Kidney (tissue), 14 donors: ENCODE measurements around the gene AP3B2. TPM values are rescaled to one million over a fixed set of nuclear protein-coding genes. Genes with fewer than 3 reads are reported as not detected.

Experiments
- DNase-seq, 5 donors: peaks; one replicate each; pipeline ENCODE4 v3.0.0-alpha.2; 2013 to 2020
- FAIRE-seq: peaks from 2 replicates; lab custom pipeline; 2012; peaks lifted over from hg19 to GRCh38; lab: Jason Lieb, UNC
- H3K27ac ChIP-seq, 2 donors: one replicate each; pipeline ENCODE4 v1.7.0; 2013; ENCODE audit warnings: low read depth in 2 of 2, low read length in 2 of 2, inconsistent platforms in 1 of 2
- H3K27me3 ChIP-seq: one replicate; pipeline ENCODE4 v1.7.1; 2013; ENCODE audit warnings: low read length, inconsistent platforms; ENCODE audit not compliant: control insufficient read depth, insufficient read depth
- H3K36me3 ChIP-seq, 3 donors: one replicate each; pipeline versions ENCODE4 v1.7.0 to v1.7.1; 2013; ENCODE audit warnings: low read length in 3 of 3, control low read depth in 1 of 3, inconsistent platforms in 1 of 3; ENCODE audit not compliant: insufficient read depth in 3 of 3, control insufficient read depth in 2 of 3
- H3K4me1 ChIP-seq, 3 donors: one replicate each; pipeline versions ENCODE4 v1.7.0 to v1.7.1; 2013; ENCODE audit warnings: low read length in 3 of 3, inconsistent platforms in 1 of 3, low read depth in 1 of 3; ENCODE audit not compliant: control insufficient read depth in 2 of 3, insufficient read depth in 2 of 3
- H3K4me3 ChIP-seq, 3 donors: one replicate each; pipeline versions ENCODE4 v1.7.0 to v1.8.1; 2013; ENCODE audit warnings: low read length in 3 of 3, control low read depth in 1 of 3, inconsistent platforms in 1 of 3
- H3K9ac ChIP-seq, 3 donors: one replicate each; pipeline versions ENCODE4 v1.7.0 to v1.7.1; 2013; ENCODE audit warnings: low read length in 3 of 3, control low read depth in 1 of 3, inconsistent platforms in 1 of 3
- H3K9me3 ChIP-seq, 3 donors: one replicate each; pipeline versions ENCODE4 v1.7.0 to v1.7.1; 2013; ENCODE audit warnings: low read length in 3 of 3, control low read depth in 1 of 3, inconsistent platforms in 1 of 3; ENCODE audit not compliant: control insufficient read depth in 2 of 3, insufficient read depth in 1 of 3
- CTCF ChIP-seq: IDR thresholded peaks from 3 replicates; pipeline ENCODE4 v1.5.1; 2012; ENCODE audit warnings: mild to moderate bottlenecking, moderate library complexity, borderline replicate concordance; ENCODE audit not compliant: insufficient read depth; ENCODE audit errors: extremely low read depth
- intact Hi-C: fragments of 100-400 bp; cut with DNase I; formaldehyde crosslinking; loops from one replicate; pipeline ENCODE4 v1.11.1; 2022
- polyA plus RNA-seq: library from polyadenylated mRNA; stranded (reverse); fragments of 350-450 nt; fragmentation: Illumina TruSeq; extraction: RNeasy Lipid Tissue Mini Kit (QIAGEN cat#74804); gene quantifications from one replicate; pipeline ENCODE4 v1.2.3, GENCODE V29; 2014; ENCODE audit warnings: low read depth, low replicate concordance; ENCODE audit not compliant: insufficient read depth
- total RNA-seq: library from RNA; stranded (reverse); fragmentation: NEBNext Ultra II Directional; extraction: Animal tissue kit (Norgen Biotek cat#: 25700); gene quantifications from one replicate; pipeline ENCODE4 v1.2.1, GENCODE V29; 2021
- donor health status: control.
- donor health status: control.
- donor health status: control.
- donor health status: control.
- donor health status: control.
- donor health status: DM: yes; HTN: yes; CAD: no.
- donor health status: Normal renal cell carcinoma (clear cell type).

Gene AP3B2
- total and polyA plus RNA-seq, 2 donors from 2014 or later = 1.8 to 4.7 TPM

DNA sequence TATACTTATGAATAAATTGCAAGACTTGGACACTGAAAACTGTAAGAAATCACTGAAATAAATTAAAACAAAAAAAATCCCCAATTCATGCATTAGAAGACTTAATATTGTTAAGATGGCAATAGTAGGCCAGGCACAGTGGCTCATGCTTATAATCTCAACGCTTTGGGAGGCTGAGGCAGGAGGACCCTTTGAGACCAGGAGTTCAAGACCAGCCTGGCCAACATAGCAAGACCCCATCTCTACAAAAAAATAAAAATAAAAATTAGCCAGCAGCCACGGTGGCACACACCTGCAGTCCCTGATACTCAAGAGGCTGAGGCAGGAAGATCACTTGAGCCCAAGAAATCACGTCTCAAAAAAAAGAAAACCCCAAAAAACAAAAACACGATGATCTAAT, 98.3 kb downstream of the AP3B2 start:
- DNase-seq (no peak), FAIRE-seq (no peak)
- TF ChIP-seq CTCF = no peak
- no peak overlapping the region for H3K4me3 ChIP-seq
- no peaks in the 10 kb centered on the region for H3K36me3 ChIP-seq
- no peaks in the 10 kb centered on the region for H3K27me3 ChIP-seq
- H3K27ac ChIP-seq = no peak overlapping the region
- H3K4me1 ChIP-seq = no peaks in the 10 kb centered on the region
- intact Hi-C loops = no loop called here
- H3K9ac ChIP-seq = no peak overlapping the region
- H3K9me3 ChIP-seq = no peaks in the 10 kb centered on the region

Other genes starting within 250 kb of the AP3B2 start
- gene RPS17, start 169.4 kb downstream of the AP3B2 start, total RNA-seq = 1,125 TPM
- gene RPS17, start 169.4 kb downstream of the AP3B2 start, polyA plus RNA-seq = 2,465 TPM
- gene CPEB1, start 62.5 kb downstream of the AP3B2 start, total RNA-seq = 1.4 TPM
- 1.6 TPM for gene CPEB1, start 62.5 kb downstream of the AP3B2 start, polyA plus RNA-seq
- not detected for gene FSD2, start 96.2 kb upstream of the AP3B2 start, total RNA-seq
- gene FSD2, start 96.2 kb upstream of the AP3B2 start, polyA plus RNA-seq = not detected
- 13.8 TPM for gene WHAMM, start 99.8 kb upstream of the AP3B2 start, total RNA-seq
- gene WHAMM, start 99.8 kb upstream of the AP3B2 start, polyA plus RNA-seq = 4.0 TPM
- 35.8 TPM for gene HOMER2, start 242.8 kb upstream of the AP3B2 start, total RNA-seq
- 4.6 TPM for gene HOMER2, start 242.8 kb upstream of the AP3B2 start, polyA plus RNA-seq